ENCODE results near the gene WHAMM. TPM values are rescaled to one million over a fixed set of nuclear protein-coding genes. Genes with fewer than 3 reads are reported as not detected.
"Not testable (repeated sequence)": the region's sequence is repeated elsewhere in the genome, so short reads cannot be mapped to it uniquely, and the experiment has no call there.

The WHAMM gene
- total RNA-seq, 1 donor from 2014 or later: 4.5 TPM

- no peak for DNase-seq
Observed at GRCh38 chr15:82803793-82804574, 5.4 kb upstream of the WHAMM start.

GRCh38 chr15:82804575-82804949, 4.9 kb upstream of the WHAMM start:
- no peak for DNase-seq

- no peak for DNase-seq
Observed at GRCh38 chr15:82805994-82806406, 3.4 kb upstream of the WHAMM start, which contains the start of gene FSD2. FSD2 (minus strand) TSS chr15:82806069; CDS start chr15:82787390, 18,679 bp downstream.

GRCh38 chr15:82807920-82808633, 1.4 kb upstream of the WHAMM start:
- DNase-seq: no peak

- DNase-seq: no peak
Observed at GRCh38 chr15:82808634-82809041, 790 bp upstream of the WHAMM start.

- no peak for DNase-seq
Observed at GRCh38 chr15:82810061-82810889, 847 bp downstream of the WHAMM start.

GRCh38 chr15:82810890-82811426, 1.5 kb downstream of the WHAMM start:
- DNase-seq: no peak

- no peak for DNase-seq
Observed at GRCh38 chr15:82812994-82813393, 3.6 kb downstream of the WHAMM start.

- DNase-seq: no peak
Observed at GRCh38 chr15:82820128-82820527, 10.7 kb downstream of the WHAMM start.

GRCh38 chr15:82821396-82821795, 12.0 kb downstream of the WHAMM start:
- not testable (repeated sequence) for DNase-seq

- not testable (repeated sequence) for DNase-seq
Observed at GRCh38 chr15:82821851-82822250, 12.4 kb downstream of the WHAMM start.

GRCh38 chr15:82823049-82823448, 13.6 kb downstream of the WHAMM start:
- DNase-seq: no peak

GRCh38 chr15:82828075-82828474, 18.6 kb downstream of the WHAMM start:
- no peak for DNase-seq

GRCh38 chr15:82829234-82829633, 19.8 kb downstream of the WHAMM start:
- no peak for DNase-seq

- DNase-seq: no peak
Observed at GRCh38 chr15:82830427-82831173, 21.2 kb downstream of the WHAMM start.

- DNase-seq: no peak
Observed at GRCh38 chr15:82831894-82832600, 22.6 kb downstream of the WHAMM start.

GRCh38 chr15:82832601-82833361, 23.4 kb downstream of the WHAMM start:
- no peak for DNase-seq

- no peak for DNase-seq
Observed at GRCh38 chr15:82833362-82833682, 23.9 kb downstream of the WHAMM start.

- no peak for DNase-seq
Observed at GRCh38 chr15:82835391-82835917, 26.0 kb downstream of the WHAMM start.

GRCh38 chr15:82838096-82838735, 28.8 kb downstream of the WHAMM start:
- no peak for DNase-seq

Measured in occipital lobe (tissue), 2 donors.